NCI-H82 (cell line): ENCODE results near the gene NT5DC1.

Experiments
- DNase-seq: peaks from one replicate; lab custom pipeline; 2025; lab: John Stamatoyannopoulos, UW

NT5DC1 gene

GRCh38 chr6:116196841-116197240 lies 96.2 kb downstream of the NT5DC1 start:
- no peak for DNase-seq

GRCh38 chr6:116200619-116201249 lies 100.1 kb downstream of the NT5DC1 start:
- DNase-seq = no peak

- DNase-seq = no peak
These were observed 100.9 kb downstream of the NT5DC1 start for GRCh38 chr6:116201538-116201937.

GRCh38 chr6:116205281-116205680 lies 104.6 kb downstream of the NT5DC1 start:
- no peak for DNase-seq

GRCh38 chr6:116206231-116206903 lies 105.7 kb downstream of the NT5DC1 start:
- DNase-seq = no peak

- no peak for DNase-seq
These were observed 107.6 kb downstream of the NT5DC1 start for GRCh38 chr6:116208056-116208785.

- no peak for DNase-seq
These were observed 109.7 kb downstream of the NT5DC1 start for GRCh38 chr6:116210316-116210715.

GRCh38 chr6:116210750-116211425 lies 110.2 kb downstream of the NT5DC1 start:
- DNase-seq = no peak

GRCh38 chr6:116214681-116215080 lies 114.0 kb downstream of the NT5DC1 start:
- DNase-seq = no peak

- no peak for DNase-seq
These were observed 114.8 kb downstream of the NT5DC1 start for GRCh38 chr6:116215414-116215813.

GRCh38 chr6:116217069-116217468 lies 116.4 kb downstream of the NT5DC1 start:
- peak; percentile 43 for DNase-seq

GRCh38 chr6:116218172-116218633 lies 117.5 kb downstream of the NT5DC1 start:
- DNase-seq = peak; percentile 26

- DNase-seq = no peak
These were observed 118.2 kb downstream of the NT5DC1 start for GRCh38 chr6:116218866-116219265.

GRCh38 chr6:116221067-116221466 lies 120.4 kb downstream of the NT5DC1 start:
- no peak for DNase-seq

- DNase-seq = no peak
These were observed 121.3 kb downstream of the NT5DC1 start for GRCh38 chr6:116221911-116222310.

GRCh38 chr6:116223355-116223754 lies 122.7 kb downstream of the NT5DC1 start:
- DNase-seq = no peak

GRCh38 chr6:116229287-116229913 lies 128.7 kb downstream of the NT5DC1 start:
- peak; percentile 79 for DNase-seq

- peak; percentile 43 for DNase-seq
These were observed 134.0 kb downstream of the NT5DC1 start for GRCh38 chr6:116234689-116235088.

GRCh38 chr6:116238083-116238482 lies 137.4 kb downstream of the NT5DC1 start:
- no peak for DNase-seq

GRCh38 chr6:116239256-116239655 lies 138.6 kb downstream of the NT5DC1 start:
- DNase-seq = no peak

GRCh38 chr6:116239856-116240255 lies 139.2 kb downstream of the NT5DC1 start:
- DNase-seq = no peak

GRCh38 chr6:116244284-116244683 lies 143.6 kb downstream of the NT5DC1 start:
- no peak for DNase-seq
